NB4 (cell line): ENCODE results near the gene MXD4.

Experiments
- CTCF ChIP-seq: IDR thresholded peaks from one replicate; pipeline ENCODE4 v1.5.1; 2012; ENCODE audit warnings: low read depth, low read length
- MYC ChIP-seq: IDR thresholded peaks from 2 replicates; pipeline ENCODE4 v1.6.1; 2011; ENCODE audit warnings: low read depth, low read length
- POLR2A ChIP-seq: IDR thresholded peaks from 2 replicates; pipeline ENCODE4 v1.6.1; 2011; ENCODE audit warnings: mild to moderate bottlenecking; ENCODE audit not compliant: insufficient read length; ENCODE audit errors: extremely low read depth

GRCh38 chr4:2304877-2305561 lies 43.1 kb upstream of the MXD4 start:
- TF ChIP-seq CTCF (no peak), POLR2A (no peak), MYC (no peak)
